HepG2 (cell line): ENCODE results near the gene DOCK1. TPM values are rescaled to one million over a fixed set of nuclear protein-coding genes. Genes with fewer than 3 reads are reported as not detected.
"Not testable (repeated sequence)": the region's sequence is repeated elsewhere in the genome, so short reads cannot be mapped to it uniquely, and the experiment has no call there.

Experiments
- ATAC-seq: fragments of 200-7000 bp; cut with Tn5 transposase; 3 replicates; pipeline ENCODE4 v1.9.1; 2020; ENCODE audit warnings: mild to moderate bottlenecking, moderate library complexity
- BruUV-seq: library from RNA; stranded (reverse); fragments of 400-500 nt; replicated peaks from 2 replicates; lab custom pipeline; 2021; lab: Mats Ljungman, UMichigan
- CTCF ChIA-PET: fragments of 300-600 bp; formaldehyde crosslinking; extraction: SDS; loops from one replicate; lab custom pipeline; 2021; ENCODE audit warnings: low total read pairs, inconsistent platforms, low intra/inter-chr PET ratio; lab: Yijun Ruan, JAX
- POLR2A ChIA-PET: fragments of 350-600 bp; sonication (Branson Sonifier 250); formaldehyde crosslinking; loops from one replicate; lab custom pipeline; 2020; ENCODE audit warnings: antibody characterized with exemption, inconsistent platforms; lab: Yijun Ruan, JAX
- DNase-seq: peaks from one replicate; pipeline ENCODE4 v3.0.0-alpha.2; 2015; ENCODE audit warnings: low spot score
- FAIRE-seq: peaks from 3 replicates; lab custom pipeline; 2011; peaks lifted over from hg19 to GRCh38; lab: Jason Lieb, UNC
- H2AFZ ChIP-seq: one replicate; pipeline ENCODE4 v1.6.1; 2011; ENCODE audit warnings: low read length, inconsistent platforms
- H3K27ac ChIP-seq: fragments of 300-600 bp; 3 replicates; pipeline ENCODE4 v1.8.0; 2011; ENCODE audit warnings: mixed run types, mild to moderate bottlenecking, mixed read lengths, low read length, inconsistent platforms; ENCODE audit not compliant: insufficient read depth; ENCODE audit errors: extremely low read length
- H3K27me3 ChIP-seq, 2 experiments: fragments of 200-600 bp in 1 of 2; 2 replicates in 1 of 2; 3 replicates in 1 of 2; pipeline versions ENCODE4 v1.6.0 to v1.8.0; 2011; ENCODE audit warnings: low read length in 2 of 2, mild to moderate bottlenecking in 2 of 2, moderate library complexity in 2 of 2, inconsistent platforms in 1 of 2; ENCODE audit not compliant: insufficient read depth in 2 of 2, control insufficient read depth in 1 of 2
- H3K36me3 ChIP-seq, 2 experiments: fragments of 200-600 bp in 1 of 2; replicated peaks in 1 of 2; 2 replicates in 1 of 2; 3 replicates in 1 of 2; pipeline versions ENCODE4 v1.5.1 to v1.8.0; 2011; ENCODE audit warnings: low read length in 2 of 2, inconsistent platforms in 1 of 2; ENCODE audit not compliant: insufficient read depth in 2 of 2, control insufficient read depth in 1 of 2
- H3K4me1 ChIP-seq: 2 replicates; pipeline ENCODE4 v1.5.1; 2012; ENCODE audit warnings: low read length, inconsistent platforms; ENCODE audit not compliant: insufficient read depth
- H3K4me2 ChIP-seq: 2 replicates; pipeline ENCODE4 v1.6.0; 2011; ENCODE audit warnings: low read depth, low read length, inconsistent platforms
- H3K4me3 ChIP-seq, 3 experiments: fragments of 200-600 bp in 1 of 3; sonication (generic), shearing (Covaris generic) in 1 of 3; replicated peaks in 1 of 3; 2 replicates each; pipeline ENCODE4 v1.5.1; 2011 to 2016; ENCODE audit warnings: low read length in 3 of 3, inconsistent platforms in 2 of 3, low read depth in 2 of 3, mild to moderate bottlenecking in 2 of 3, control low read depth in 1 of 3, mixed read lengths in 1 of 3; ENCODE audit not compliant: insufficient read depth in 1 of 3
- H3K79me2 ChIP-seq: one replicate; pipeline ENCODE4 v1.6.1; 2011; ENCODE audit warnings: low read length, inconsistent platforms; ENCODE audit not compliant: insufficient read depth
- H3K9ac ChIP-seq: 2 replicates; pipeline ENCODE4 v1.6.0; 2011; ENCODE audit warnings: mild to moderate bottlenecking, low read depth, low read length, inconsistent platforms; ENCODE audit not compliant: insufficient read depth
- H3K9me3 ChIP-seq: 2 replicates; pipeline ENCODE4 v1.5.1; 2012; ENCODE audit warnings: mild to moderate bottlenecking, low read length
- H4K20me1 ChIP-seq: 2 replicates; pipeline ENCODE4 v1.6.0; 2011; ENCODE audit warnings: inconsistent platforms, mild to moderate bottlenecking, low read length, moderate library complexity; ENCODE audit not compliant: insufficient read depth
- AFF4 ChIP-seq: sonication (generic); formaldehyde crosslinking; IDR thresholded peaks from 2 replicates; pipeline ENCODE4 v1.4.0; 2020; ENCODE audit warnings: missing genetic modification reagents
- ASH2L ChIP-seq: fragments of 300-600, 200-600 bp; sonication (generic); IDR thresholded peaks from 2 replicates; pipeline ENCODE4 v1.7.0; 2017; ENCODE audit warnings: low read depth, mild to moderate bottlenecking, moderate library complexity, mixed read lengths, low read length; ENCODE audit not compliant: insufficient read length
- EEA1 ChIP-seq: sonication (generic); formaldehyde crosslinking; IDR thresholded peaks from 2 replicates; pipeline ENCODE4 v1.5.1; 2020; ENCODE audit warnings: mild to moderate bottlenecking, missing genetic modification reagents, borderline replicate concordance
- KLF11 ChIP-seq: IDR thresholded peaks from 2 replicates; pipeline ENCODE4 v1.6.1; 2016; ENCODE audit warnings: missing compliant biosample characterization
- SMYD3 ChIP-seq: sonication (generic); formaldehyde crosslinking; IDR thresholded peaks from 2 replicates; pipeline ENCODE4 v1.8.1; 2023; ENCODE audit warnings: mild to moderate bottlenecking, missing genetic modification reagents
- TBP ChIP-seq: sonication (generic); formaldehyde crosslinking; IDR thresholded peaks from 2 replicates; pipeline ENCODE4 v1.5.0; 2020; ENCODE audit warnings: missing genetic modification reagents
- ZSCAN21 ChIP-seq: sonication (generic); formaldehyde crosslinking; IDR thresholded peaks from 2 replicates; pipeline ENCODE4 v1.8.0; 2022; ENCODE audit warnings: mild to moderate bottlenecking, missing genetic modification reagents, moderate library complexity, borderline replicate concordance
- WGBS: methylation state at CpG from one replicate; pipeline ENCODE4 v1.1.6; 2017; ENCODE audit warnings: low lambda C conversion rate; 5-methylcytosine and 5-hydroxymethylcytosine counted together
- in situ Hi-C: cut with HindIII; loops from 2 replicates; pipeline ENCODE4 v1.10.0; 2017; ENCODE audit warnings: low pct_unique_long_range_greater_than_20kb; ENCODE audit not compliant: extremely low pct_ligation_motif_present
- intact Hi-C: fragments of 100-400 bp; cut with micrococcal nuclease; formaldehyde crosslinking; loops from one replicate; pipeline ENCODE4 v1.10.0; 2022; ENCODE audit not compliant: unreplicated experiment
- polyA plus RNA-seq, 8 experiments: library from polyadenylated mRNA; depleted of rRNA in 3 of 8; stranded (reverse) in 7 of 8; unstranded in 1 of 8; fragments of >200 nt; fragmentation: Illumina TruSeq in 4 of 8; extraction: Trizol in 4 of 8; gene quantifications; 2 replicates each; pipeline versions ENCODE4 v1.2.1 to v1.2.3, GENCODE V29; 2011 to 2016; ENCODE audit warnings: low read depth in 4 of 8, missing spikeins in 1 of 8, mixed read lengths in 1 of 8; ENCODE audit not compliant: insufficient read depth in 1 of 8
- total RNA-seq, 5 experiments: library from RNA; depleted of rRNA; stranded (reverse); fragments of >200 nt; fragmentation: Illumina TruSeq; extraction: Trizol; gene quantifications; 2 replicates each; pipeline ENCODE4 v1.2.3, GENCODE V29; 2016; ENCODE audit warnings: low read depth in 1 of 5
- TF ChIP-seq, protein P1 (sequence below): IDR thresholded peaks from 2 replicates; pipeline ENCODE4 v1.6.1; 2016; ENCODE audit warnings: missing compliant biosample characterization, missing genetic modification reagents, borderline replicate concordance

DOCK1 gene
- total and polyA plus RNA-seq, 2 of the 13 experiments (the other 11 are each of a cell fraction or from before 2014, with no cell fraction given) = 8.3 to 25.5 TPM

DNA sequence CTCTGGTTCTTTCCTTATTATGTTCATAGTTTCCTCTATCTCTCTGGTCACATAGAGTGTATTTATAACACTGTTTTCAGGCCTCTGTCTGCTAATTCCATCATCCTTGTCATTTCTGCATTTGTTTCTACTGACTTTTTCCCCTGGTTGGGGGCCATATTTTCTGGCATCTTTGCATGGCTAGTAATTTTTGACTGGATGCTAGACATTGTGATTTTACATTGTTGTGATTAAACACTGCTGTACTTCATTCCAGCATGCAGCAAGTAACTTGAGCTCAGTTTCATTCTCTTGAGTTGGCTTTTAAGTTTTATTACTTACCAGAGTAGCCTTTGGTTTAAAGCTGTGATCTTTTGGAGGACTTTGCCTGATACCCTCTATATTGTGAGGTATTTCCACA, 6.8 kb upstream of the DOCK1 start:
- FAIRE-seq = no peak
- Histone ChIP-seq H3K27me3 (no peaks in the 10 kb centered on the region; a peak in 1 of 5 replicates), H3K27ac (no peak overlapping the region), H3K9me3 (no peaks in the 10 kb centered on the region), H3K4me2 (no peak overlapping the region), H3K4me1 (peaks cover 12% of the 10 kb centered on the region), H3K9ac (no peak overlapping the region), H3K79me2 (no peaks in the 10 kb centered on the region), H3K36me3 (no peaks in the 10 kb centered on the region), H3K4me3 (no peak overlapping the region), H2AFZ (no peak overlapping the region), H4K20me1 (no peaks in the 10 kb centered on the region)
- TF ChIP-seq AFF4 (no peak), EEA1 (CRISPR knock-in tag) (no peak), KLF11 (CRISPR knock-in tag) (no peak), TBP (no peak), ZSCAN21 (CRISPR knock-in tag) (no peak), SMYD3 (CRISPR knock-in tag) (no peak), ASH2L (no peak)
- TF ChIP-seq, protein P1, sequence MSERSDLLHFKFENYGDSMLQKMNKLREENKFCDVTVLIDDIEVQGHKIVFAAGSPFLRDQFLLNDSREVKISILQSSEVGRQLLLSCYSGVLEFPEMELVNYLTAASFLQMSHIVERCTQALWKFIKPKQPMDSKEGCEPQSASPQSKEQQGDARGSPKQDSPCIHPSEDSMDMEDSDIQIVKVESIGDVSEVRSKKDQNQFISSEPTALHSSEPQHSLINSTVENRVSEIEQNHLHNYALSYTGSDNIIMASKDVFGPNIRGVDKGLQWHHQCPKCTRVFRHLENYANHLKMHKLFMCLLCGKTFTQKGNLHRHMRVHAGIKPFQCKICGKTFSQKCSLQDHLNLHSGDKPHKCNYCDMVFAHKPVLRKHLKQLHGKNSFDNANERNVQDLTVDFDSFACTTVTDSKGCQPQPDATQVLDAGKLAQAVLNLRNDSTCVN (CRISPR knock-in tag) = no peak
- POLR2A ChIA-PET = no interaction called here
- CTCF ChIA-PET = no interaction called here
- in situ Hi-C loops = no loop called here
- no peak for DNase-seq
- BruUV-seq = no TSS peak
- no peak for ATAC-seq
- intact Hi-C loops = no loop called here

DNA sequence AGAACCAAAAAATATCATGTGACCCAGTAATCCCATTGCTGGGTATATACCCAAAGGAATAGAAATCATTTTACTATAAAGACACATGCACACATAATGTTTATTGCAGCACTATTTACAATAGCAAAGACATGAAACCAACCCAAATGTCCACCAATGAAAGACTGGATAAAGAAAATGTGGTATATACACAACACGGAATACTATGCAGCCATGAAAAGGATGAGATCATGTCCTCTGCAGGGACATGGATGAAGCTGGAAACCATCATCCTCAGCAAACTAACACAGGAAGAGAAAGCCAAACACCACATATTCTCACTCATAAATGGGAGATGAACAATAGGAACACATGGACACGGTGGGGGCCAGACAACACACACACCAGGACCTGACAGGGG, 5.7 kb upstream of the DOCK1 start:
- FAIRE-seq, H2AFZ ChIP-seq, BruUV-seq, H3K27ac ChIP-seq, H3K9me3 ChIP-seq, H3K4me3 ChIP-seq, CTCF ChIA-PET, ATAC-seq, in situ Hi-C loops, DNase-seq, POLR2A ChIA-PET, H3K4me2 ChIP-seq, H3K9ac ChIP-seq, H3K36me3 ChIP-seq, H4K20me1 ChIP-seq, H3K27me3 ChIP-seq, H3K79me2 ChIP-seq, intact Hi-C loops: not testable (repeated sequence)
- 98% methylated on average over 2 of the region's 2 CpGs for WGBS
- H3K4me1 ChIP-seq = peaks cover 19% of the 10 kb centered on the region
